ENCODE measurements around the gene C1QTNF4.

Gene C1QTNF4

GRCh38 chr11:47599902-47600301, 5.7 kb upstream of the C1QTNF4 start:
- DNase-seq = no peak
- in situ Hi-C loops (cut with MboI; ENCODE audit: low pct_unique_long_range_greater_than_20kb, low sequenced_read_pairs) = no loop called here

DNA sequence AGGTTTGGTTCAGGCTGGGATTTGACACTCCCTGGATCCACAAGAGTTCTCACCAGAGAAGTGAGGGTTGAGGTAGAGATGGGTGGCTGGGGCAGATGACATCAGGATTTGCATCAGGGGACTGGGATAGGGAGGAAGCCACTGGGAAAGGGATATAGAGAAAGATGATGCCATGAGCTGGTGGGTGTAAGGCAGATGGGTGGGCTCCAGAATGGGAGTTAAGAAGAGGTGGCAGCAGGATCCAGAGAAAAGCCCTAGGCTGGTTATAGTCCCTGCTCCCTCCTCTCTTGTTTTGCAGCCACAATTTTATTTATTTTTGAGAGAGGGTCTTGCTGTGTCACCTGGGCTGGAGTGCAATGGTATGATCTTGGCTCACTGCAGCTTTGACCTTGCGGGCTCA, 1.8 kb upstream of the C1QTNF4 start:
- no peak for DNase-seq
- in situ Hi-C loops (cut with MboI; ENCODE audit: low pct_unique_long_range_greater_than_20kb, low sequenced_read_pairs) = no loop called here

- in situ Hi-C loops (cut with MboI; ENCODE audit: low pct_unique_long_range_greater_than_20kb, low sequenced_read_pairs) = no loop called here
- DNase-seq = no peak
These were observed 818 bp upstream of the C1QTNF4 start for GRCh38 chr11:47595029-47595428.

GRCh38 chr11:47593492-47593933, 698 bp downstream of the C1QTNF4 start:
- in situ Hi-C loops (cut with MboI; ENCODE audit: low pct_unique_long_range_greater_than_20kb, low sequenced_read_pairs) = no loop called here
- DNase-seq = no peak

GRCh38 chr11:47592970-47593369, 1.2 kb downstream of the C1QTNF4 start:
- DNase-seq = no peak
- in situ Hi-C loops (cut with MboI; ENCODE audit: low pct_unique_long_range_greater_than_20kb, low sequenced_read_pairs) = no loop called here

- no peak for DNase-seq
- in situ Hi-C loops (cut with MboI; ENCODE audit: low pct_unique_long_range_greater_than_20kb, low sequenced_read_pairs) = no loop called here
These were observed 2.0 kb downstream of the C1QTNF4 start for GRCh38 chr11:47592251-47592650.

DNA sequence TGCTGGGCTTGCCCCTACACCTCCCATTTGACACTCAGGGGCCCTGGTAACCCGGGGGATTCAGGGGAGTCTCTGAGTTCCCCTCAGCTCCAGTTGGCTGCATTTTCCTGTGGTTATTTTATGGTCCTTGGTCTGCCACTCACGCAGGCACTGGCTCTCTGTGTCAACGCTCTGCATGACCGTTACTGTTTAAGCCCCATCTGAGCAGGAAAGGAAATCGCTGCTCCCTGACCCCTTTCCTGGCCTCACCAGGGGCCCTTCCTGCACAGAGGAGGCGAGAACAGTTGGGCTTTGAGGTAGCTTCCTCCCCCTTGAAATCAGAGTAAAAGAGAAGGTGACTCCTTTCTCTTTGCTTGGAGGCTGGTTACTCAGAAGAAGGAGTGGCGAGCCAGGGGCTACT, 2.4 kb downstream of the C1QTNF4 start:
- DNase-seq = peak; percentile 99
- in situ Hi-C loops (cut with MboI; ENCODE audit: low pct_unique_long_range_greater_than_20kb, low sequenced_read_pairs) = no loop called here

- no peak for DNase-seq
- in situ Hi-C loops (cut with MboI; ENCODE audit: low pct_unique_long_range_greater_than_20kb, low sequenced_read_pairs) = no loop called here
These were observed 4.0 kb downstream of the C1QTNF4 start for GRCh38 chr11:47589977-47590861.

DNA sequence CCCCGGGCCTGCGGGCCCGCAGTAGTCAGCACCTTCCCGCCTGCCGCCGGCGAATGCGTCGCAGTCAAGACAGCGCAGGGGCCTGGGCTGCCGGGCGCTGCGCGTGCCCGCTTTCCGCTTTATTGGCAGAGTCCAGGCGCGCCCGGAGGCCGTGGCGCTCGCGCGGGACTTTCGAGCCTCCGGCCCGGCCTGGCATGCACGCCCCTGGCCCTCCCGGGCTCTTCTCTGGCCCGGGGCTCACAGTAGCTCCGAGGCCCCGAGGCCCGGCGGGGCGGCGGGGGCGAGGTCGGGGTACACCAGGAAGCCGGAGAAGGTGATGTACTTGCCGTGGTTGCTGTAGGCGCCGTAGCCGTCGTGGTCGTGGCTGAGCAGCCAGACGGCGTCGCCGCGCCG, 4.6 kb downstream of the C1QTNF4 start:
- in situ Hi-C loops (cut with MboI; ENCODE audit: low pct_unique_long_range_greater_than_20kb, low sequenced_read_pairs) = no loop called here
- DNase-seq = no peak

DNA sequence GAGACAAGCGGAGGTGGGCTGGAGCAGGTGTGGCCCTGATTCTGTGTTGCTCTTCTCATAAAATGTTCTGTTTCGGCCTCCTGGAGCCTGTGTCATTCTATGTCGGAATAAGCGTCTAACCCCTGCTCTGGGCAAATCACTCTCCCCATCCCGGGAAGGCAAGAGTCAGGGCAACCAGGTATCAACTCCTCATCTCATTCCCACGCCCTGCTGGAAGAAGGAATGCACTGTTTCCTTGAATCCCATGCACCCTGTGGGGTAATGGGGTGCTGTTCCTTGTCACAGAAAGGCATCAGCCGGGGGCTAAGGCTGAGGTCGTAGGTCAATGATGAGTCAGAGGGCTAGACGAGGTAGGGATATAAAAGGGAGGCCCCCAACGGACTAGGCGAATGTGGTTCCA, 5.1 kb downstream of the C1QTNF4 start:
- no peak for DNase-seq
- in situ Hi-C loops (cut with MboI; ENCODE audit: low pct_unique_long_range_greater_than_20kb, low sequenced_read_pairs) = no loop called here

DNA sequence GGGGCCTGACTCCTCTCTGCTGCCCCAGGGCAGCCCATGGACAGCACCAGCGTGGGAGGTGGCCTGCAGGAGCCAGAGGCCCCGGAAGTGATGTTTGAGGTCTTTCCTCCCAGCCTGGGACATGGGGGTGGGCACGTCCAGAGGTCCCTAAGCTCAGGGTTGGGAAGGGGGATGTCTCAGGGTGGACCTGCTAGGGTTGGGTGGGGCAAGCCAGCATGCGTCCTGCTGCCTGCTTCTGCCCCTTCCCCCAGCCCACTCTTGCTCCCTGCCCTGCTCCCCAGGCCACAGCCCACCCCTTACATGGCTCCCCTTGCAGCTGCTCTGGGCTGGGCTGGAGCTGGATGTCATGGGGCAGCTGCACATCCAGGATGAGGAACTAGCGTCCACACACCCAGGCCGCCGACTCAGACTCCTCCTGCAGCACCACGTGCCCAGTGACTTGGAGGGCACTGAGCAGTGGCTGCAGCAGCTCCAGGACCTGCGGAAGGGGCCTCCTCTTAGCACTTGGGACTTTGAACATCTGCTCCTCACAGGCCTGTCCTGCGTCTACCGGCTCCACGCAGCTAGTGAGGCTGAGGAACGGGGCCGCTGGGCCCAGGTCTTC, 6.4 kb downstream of the C1QTNF4 start:
- in situ Hi-C loops (cut with MboI; ENCODE audit: low pct_unique_long_range_greater_than_20kb, low sequenced_read_pairs) = no loop called here
- peak; percentile 80 for DNase-seq

DNA sequence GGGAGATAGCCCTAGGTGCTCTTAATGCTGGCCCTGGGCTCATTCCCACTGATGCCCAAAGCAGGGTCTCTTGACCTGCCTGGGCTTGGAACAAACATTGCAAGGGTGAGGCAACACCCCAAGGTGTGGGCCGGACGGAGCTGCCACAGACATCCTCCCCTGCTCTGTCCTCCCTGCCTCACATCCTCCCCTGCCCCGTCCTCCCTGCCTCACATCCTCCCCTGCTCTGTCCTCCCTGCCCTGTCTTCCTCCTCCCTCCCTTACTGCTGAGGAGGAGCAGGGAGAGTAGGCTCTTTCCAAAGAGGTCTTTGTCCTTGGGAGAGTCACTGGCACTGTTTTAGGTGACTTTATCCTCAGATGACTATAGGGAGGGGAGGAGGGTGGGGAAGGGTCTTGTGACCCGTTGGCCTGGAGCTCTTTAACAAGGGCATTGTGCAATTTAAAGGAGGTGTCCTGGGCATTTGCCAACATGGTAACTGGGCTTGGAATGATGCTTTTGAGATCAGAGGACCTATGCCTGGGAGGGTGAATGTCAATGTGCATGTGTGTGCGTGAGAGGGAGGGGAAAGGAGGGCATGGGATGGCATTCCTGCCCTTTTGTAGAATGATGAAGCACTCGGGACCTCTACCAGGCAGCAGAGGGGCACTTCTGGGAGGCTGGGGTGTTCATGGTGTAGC, 7.0 kb downstream of the C1QTNF4 start:
- no peak for DNase-seq
- in situ Hi-C loops (cut with MboI; ENCODE audit: low pct_unique_long_range_greater_than_20kb, low sequenced_read_pairs) = no loop called here

DNA sequence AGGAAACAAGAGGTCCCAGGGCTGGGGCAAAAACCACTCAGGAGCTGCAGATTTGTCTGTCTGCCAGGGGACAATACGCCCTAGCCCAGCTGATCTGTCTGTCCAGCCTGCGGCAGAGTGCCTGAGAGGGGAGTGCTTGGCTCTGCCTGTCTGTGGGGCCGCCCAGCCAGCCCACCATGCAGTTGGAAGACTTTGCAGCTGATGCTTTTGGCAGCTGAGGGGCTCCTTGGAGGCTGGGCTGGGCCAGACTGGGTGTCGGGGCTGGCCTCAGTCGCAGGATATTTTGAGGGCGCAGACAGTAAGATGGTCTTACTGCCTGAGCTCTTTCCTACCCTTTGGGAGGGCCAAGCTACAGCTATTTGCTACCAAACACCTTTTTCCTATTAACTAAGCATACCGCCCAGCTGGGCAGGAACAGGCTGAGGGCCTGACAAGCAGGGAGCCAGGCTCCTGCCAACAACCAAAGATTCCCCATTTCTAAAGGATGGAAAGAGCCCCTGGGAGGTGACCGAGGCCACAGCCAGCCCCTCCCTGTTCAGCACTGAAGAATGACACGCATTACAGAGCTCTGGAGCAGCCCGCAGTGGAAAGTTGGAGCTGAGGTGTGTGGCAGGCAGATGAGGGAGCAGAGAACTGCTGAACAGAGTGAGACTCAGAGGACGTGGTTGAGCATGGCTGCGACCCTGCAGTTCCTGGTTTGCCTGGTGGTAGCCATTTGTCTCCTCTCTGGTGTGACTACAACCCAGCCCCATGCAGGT, 7.9 kb downstream of the C1QTNF4 start, which contains the start of gene FAM180B:
Gene FAM180B (plus strand): TSS at position 581 of the 758 bp plus-strand sequence. CDS start 91 bp downstream, at position 672.
- no peak for DNase-seq
- in situ Hi-C loops (cut with MboI; ENCODE audit: low pct_unique_long_range_greater_than_20kb, low sequenced_read_pairs) = no loop called here

DNA sequence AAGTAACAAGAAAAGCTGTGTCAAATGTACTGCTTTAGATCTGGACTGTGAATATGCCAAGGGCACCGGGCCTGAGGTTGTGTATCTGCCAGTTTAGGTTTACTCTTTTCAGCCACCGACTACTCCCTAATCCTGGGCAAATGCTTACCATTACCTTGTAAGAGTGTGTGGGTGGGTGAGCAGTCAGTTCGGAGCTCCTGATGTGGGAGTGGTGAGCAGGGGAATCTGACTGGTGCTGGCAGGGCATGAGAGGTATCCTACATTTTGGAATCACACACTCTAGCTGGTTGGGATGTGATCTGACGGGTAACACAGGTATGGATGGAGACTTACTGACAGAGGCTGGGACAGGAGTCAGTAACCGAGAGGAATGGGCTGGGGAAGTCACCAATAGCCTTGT, 10.4 kb downstream of the C1QTNF4 start:
- no peak for DNase-seq
- in situ Hi-C loops (cut with MboI; ENCODE audit: low pct_unique_long_range_greater_than_20kb, low sequenced_read_pairs) = no loop called here

- in situ Hi-C loops (cut with MboI; ENCODE audit: low pct_unique_long_range_greater_than_20kb, low sequenced_read_pairs) = no loop called here
- peak; percentile 94 for DNase-seq
These were observed 15.4 kb downstream of the C1QTNF4 start, which contains the start of the genes KBTBD4 and NDUFS3 for GRCh38 chr11:47578524-47579494. Gene KBTBD4, minus strand, starts transcription at chr11:47578970. Its CDS starts 19 bp downstream, at chr11:47578951. Gene NDUFS3, plus strand, starts transcription at chr11:47579074. Its CDS starts 18 bp downstream, at chr11:47579092.

DNA sequence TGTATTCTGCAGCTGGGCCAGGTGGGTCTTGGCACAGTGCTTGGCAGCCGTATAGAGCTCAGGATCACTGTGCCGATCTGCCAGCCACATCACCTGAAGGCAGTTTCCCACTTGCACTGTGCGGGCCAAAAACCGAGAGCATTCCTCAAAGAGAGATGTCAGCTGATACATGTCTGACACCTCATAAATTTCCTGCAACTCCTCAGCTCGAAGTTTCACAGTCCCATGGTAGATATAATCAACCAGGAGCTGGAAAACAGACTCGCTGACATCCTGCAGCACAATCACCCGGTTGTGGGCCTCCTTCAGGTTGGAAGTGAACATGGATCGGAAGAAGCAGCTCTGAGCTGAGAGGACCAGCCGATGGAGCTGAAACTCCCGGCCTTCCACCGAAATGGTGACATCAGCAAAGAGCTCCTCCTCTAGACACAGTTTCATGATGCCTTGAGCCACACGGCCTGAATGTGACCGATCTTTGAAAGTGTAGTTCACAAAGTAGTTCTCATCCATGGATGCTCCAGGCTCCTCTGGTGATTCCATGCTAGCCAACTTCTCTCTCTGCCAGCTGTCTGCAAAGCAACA, 16.7 kb downstream of the C1QTNF4 start:
- DNase-seq = no peak
- in situ Hi-C loops (cut with MboI; ENCODE audit: low pct_unique_long_range_greater_than_20kb, low sequenced_read_pairs) = no loop called here

DNA sequence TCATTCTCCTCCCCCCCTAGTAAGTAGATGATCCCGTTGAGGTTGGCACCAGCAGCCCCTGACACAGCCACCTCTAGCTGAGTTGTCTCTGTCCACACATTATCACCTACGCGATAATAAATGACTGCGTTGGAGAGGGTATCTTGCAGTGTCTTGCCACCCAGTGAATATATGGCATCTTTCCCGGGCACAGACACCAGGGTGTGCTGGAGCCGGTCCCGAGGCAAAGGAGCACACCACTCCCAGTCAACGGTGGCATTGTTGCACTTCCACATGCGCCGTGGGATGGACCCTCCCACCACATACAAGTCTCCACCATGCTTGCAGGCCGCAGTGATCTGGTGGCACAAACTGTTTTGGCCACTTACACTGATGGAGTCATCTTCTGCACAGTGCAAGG, 20.9 kb downstream of the C1QTNF4 start:
- in situ Hi-C loops (cut with MboI; ENCODE audit: low pct_unique_long_range_greater_than_20kb, low sequenced_read_pairs) = no loop called here

More for the DNA sequence above, 20.9 kb downstream of the C1QTNF4 start:
- DNase-seq = no peak

All from KBM-7 (cell line).